ENCODE data around the gene UBE3B. TPM values are rescaled to one million over a fixed set of nuclear protein-coding genes. Genes with fewer than 3 reads are reported as not detected.

Gene UBE3B
- total RNA-seq, 1 donor from 2014 or later = 21.4 TPM

- peaks cover 79 to 97% (median 91%) of the 10 kb centered on the region in 3 donors for H3K36me3 ChIP-seq (ENCODE audit: control insufficient read depth in 3 of 3, insufficient read depth in 3 of 3, low read length in 3 of 3)
- no peaks in the 10 kb centered on the region for H3K27me3 ChIP-seq (ENCODE audit: control insufficient read depth in 3 of 3, insufficient read depth in 3 of 3, low read length in 3 of 3)
- H3K27ac ChIP-seq (ENCODE audit: low read depth, low read length) = no peak overlapping the region
- no peak overlapping the region for H3K9ac ChIP-seq (ENCODE audit: low read depth in 1 of 3, low read length in 3 of 3)
- H3K4me3 ChIP-seq (ENCODE audit: low read length in 3 of 3) = no peak overlapping the region
- no peaks in the 10 kb centered on the region for H3K4me1 ChIP-seq (ENCODE audit: control insufficient read depth in 3 of 3, insufficient read depth in 3 of 3, low read length in 3 of 3)
- no peaks in the 10 kb centered on the region for H3K9me3 ChIP-seq (ENCODE audit: control insufficient read depth in 3 of 3, low read length in 3 of 3)
Measured at GRCh38 chr12:109503611-109504010, 26.2 kb downstream of the UBE3B start.

GRCh38 chr12:109504068-109504467 lies 26.6 kb downstream of the UBE3B start:
- no peak overlapping the region for H3K9ac ChIP-seq (ENCODE audit: low read depth in 1 of 3, low read length in 3 of 3)

GRCh38 chr12:109510196-109510595 lies 32.8 kb downstream of the UBE3B start:
- no peak overlapping the region for H3K9ac ChIP-seq (ENCODE audit: low read depth in 1 of 3, low read length in 3 of 3)
- no peak overlapping the region for H3K27ac ChIP-seq (ENCODE audit: low read depth, low read length)
- no peaks in the 10 kb centered on the region for H3K4me1 ChIP-seq (ENCODE audit: control insufficient read depth in 3 of 3, insufficient read depth in 3 of 3, low read length in 3 of 3)
- H3K4me3 ChIP-seq (ENCODE audit: low read length in 3 of 3) = no peak overlapping the region
- H3K27me3 ChIP-seq (ENCODE audit: control insufficient read depth in 3 of 3, insufficient read depth in 3 of 3, low read length in 3 of 3) = no peaks in the 10 kb centered on the region
- no peaks in the 10 kb centered on the region for H3K9me3 ChIP-seq (ENCODE audit: control insufficient read depth in 3 of 3, low read length in 3 of 3)
- peaks cover 71 to 92% (median 84%) of the 10 kb centered on the region in 3 donors for H3K36me3 ChIP-seq (ENCODE audit: control insufficient read depth in 3 of 3, insufficient read depth in 3 of 3, low read length in 3 of 3)

More at GRCh38 chr12:109504068-109504467, 26.6 kb downstream of the UBE3B start:
- H3K27ac ChIP-seq (ENCODE audit: low read depth, low read length) = no peak overlapping the region
- H3K9me3 ChIP-seq (ENCODE audit: control insufficient read depth in 3 of 3, low read length in 3 of 3) = no peaks in the 10 kb centered on the region
- no peaks in the 10 kb centered on the region for H3K27me3 ChIP-seq (ENCODE audit: control insufficient read depth in 3 of 3, insufficient read depth in 3 of 3, low read length in 3 of 3)
- H3K4me3 ChIP-seq (ENCODE audit: low read length in 3 of 3) = no peak overlapping the region
- H3K4me1 ChIP-seq (ENCODE audit: control insufficient read depth in 3 of 3, insufficient read depth in 3 of 3, low read length in 3 of 3) = no peaks in the 10 kb centered on the region
- peaks cover 75 to 96% (median 90%) of the 10 kb centered on the region in 3 donors for H3K36me3 ChIP-seq (ENCODE audit: control insufficient read depth in 3 of 3, insufficient read depth in 3 of 3, low read length in 3 of 3)

GRCh38 chr12:109512608-109513007 lies 35.2 kb downstream of the UBE3B start:
- no peak overlapping the region for H3K9ac ChIP-seq (ENCODE audit: low read depth in 1 of 3, low read length in 3 of 3)
- H3K27ac ChIP-seq (ENCODE audit: low read depth, low read length) = no peak overlapping the region
- H3K4me3 ChIP-seq (ENCODE audit: low read length in 3 of 3) = no peak overlapping the region
- H3K4me1 ChIP-seq (ENCODE audit: control insufficient read depth in 3 of 3, insufficient read depth in 3 of 3, low read length in 3 of 3) = peaks cover 0 to 2% (median 0%) of the 10 kb centered on the region in 3 donors
- no peaks in the 10 kb centered on the region for H3K9me3 ChIP-seq (ENCODE audit: control insufficient read depth in 3 of 3, low read length in 3 of 3)
- H3K27me3 ChIP-seq (ENCODE audit: control insufficient read depth in 3 of 3, insufficient read depth in 3 of 3, low read length in 3 of 3) = no peaks in the 10 kb centered on the region
- H3K36me3 ChIP-seq (ENCODE audit: control insufficient read depth in 3 of 3, insufficient read depth in 3 of 3, low read length in 3 of 3) = peaks cover 63 to 82% (median 77%) of the 10 kb centered on the region in 3 donors

DNA sequence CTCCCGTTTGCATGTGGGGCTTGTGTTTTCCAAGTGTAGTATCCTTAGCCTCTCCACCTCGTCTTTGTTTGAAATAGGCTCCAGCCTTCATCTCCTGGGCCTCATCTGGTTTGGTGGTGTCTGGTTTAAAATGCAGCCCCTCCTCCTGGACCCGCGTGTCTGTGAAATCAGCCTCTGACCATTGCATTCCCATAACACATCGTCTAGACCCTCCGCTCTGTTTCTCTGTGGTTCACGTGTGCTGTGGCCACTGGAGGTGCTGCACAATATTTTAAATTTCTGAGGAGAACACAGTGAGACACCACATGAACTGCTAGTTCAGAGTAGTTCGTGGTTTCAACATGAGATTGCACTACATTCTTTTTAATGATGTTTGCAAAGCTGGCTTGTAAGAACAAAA lies 35.6 kb downstream of the UBE3B start:
- H3K27ac ChIP-seq (ENCODE audit: low read depth, low read length) = no peak overlapping the region
- H3K9me3 ChIP-seq (ENCODE audit: control insufficient read depth in 3 of 3, low read length in 3 of 3) = no peaks in the 10 kb centered on the region
- peaks cover 0 to 5% (median 0%) of the 10 kb centered on the region in 3 donors for H3K4me1 ChIP-seq (ENCODE audit: control insufficient read depth in 3 of 3, insufficient read depth in 3 of 3, low read length in 3 of 3)
- H3K9ac ChIP-seq (ENCODE audit: low read depth in 1 of 3, low read length in 3 of 3) = no peak overlapping the region
- peaks cover 63 to 82% (median 77%) of the 10 kb centered on the region in 3 donors for H3K36me3 ChIP-seq (ENCODE audit: control insufficient read depth in 3 of 3, insufficient read depth in 3 of 3, low read length in 3 of 3)
- H3K4me3 ChIP-seq (ENCODE audit: low read length in 3 of 3) = no peak overlapping the region
- H3K27me3 ChIP-seq (ENCODE audit: control insufficient read depth in 3 of 3, insufficient read depth in 3 of 3, low read length in 3 of 3) = no peaks in the 10 kb centered on the region

DNA sequence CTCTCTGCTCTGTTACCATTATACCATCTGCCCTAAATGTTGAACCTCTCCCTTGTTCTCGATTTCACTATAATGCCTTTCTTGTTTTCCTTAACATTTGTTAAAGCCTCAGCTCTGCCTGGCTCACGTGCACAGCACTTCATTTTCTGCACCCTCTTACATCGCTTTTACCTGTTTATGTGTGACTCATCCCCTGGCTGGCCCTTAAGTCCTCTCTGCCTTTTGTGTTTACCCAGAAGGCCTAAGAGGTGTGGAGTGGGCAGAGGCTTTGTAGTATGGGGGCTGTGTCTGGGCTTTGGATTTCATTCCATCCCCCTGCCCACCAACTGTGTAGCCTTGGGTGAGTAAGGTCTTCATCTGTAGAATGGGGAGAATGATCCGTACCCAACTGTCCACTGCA lies 36.5 kb downstream of the UBE3B start:
- peaks cover 64 to 80% (median 74%) of the 10 kb centered on the region in 3 donors for H3K36me3 ChIP-seq (ENCODE audit: control insufficient read depth in 3 of 3, insufficient read depth in 3 of 3, low read length in 3 of 3)
- H3K4me1 ChIP-seq (ENCODE audit: control insufficient read depth in 3 of 3, insufficient read depth in 3 of 3, low read length in 3 of 3) = peaks cover 4 to 13% (median 4%) of the 10 kb centered on the region in 3 donors
- H3K9ac ChIP-seq (ENCODE audit: low read depth in 1 of 3, low read length in 3 of 3) = no peak overlapping the region
- H3K27ac ChIP-seq (ENCODE audit: low read depth, low read length) = no peak overlapping the region
- H3K27me3 ChIP-seq (ENCODE audit: control insufficient read depth in 3 of 3, insufficient read depth in 3 of 3, low read length in 3 of 3) = no peaks in the 10 kb centered on the region
- H3K4me3 ChIP-seq (ENCODE audit: low read length in 3 of 3) = no peak overlapping the region
- H3K9me3 ChIP-seq (ENCODE audit: control insufficient read depth in 3 of 3, low read length in 3 of 3) = no peaks in the 10 kb centered on the region

DNA sequence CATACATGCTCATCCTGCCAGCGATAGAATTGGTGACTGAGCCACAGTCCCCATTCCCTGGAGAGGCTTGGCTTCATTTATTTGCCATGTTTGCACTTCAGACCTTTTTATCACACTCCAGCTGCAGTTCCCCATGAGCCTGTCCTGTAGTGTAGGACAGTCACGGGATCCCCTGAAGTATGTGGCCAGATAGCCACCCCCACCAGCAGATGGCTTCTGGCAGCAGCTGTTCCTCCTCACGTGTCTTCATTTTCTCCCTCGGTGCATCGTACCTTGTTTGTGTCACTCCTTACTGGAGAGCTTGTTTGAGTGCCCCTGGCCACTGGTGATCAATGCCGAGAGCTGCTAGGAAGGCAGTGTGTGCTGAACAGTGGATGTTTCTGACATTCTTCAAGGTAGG lies 40.2 kb downstream of the UBE3B start:
- Histone ChIP-seq H3K9ac (ENCODE audit: low read depth in 1 of 3, low read length in 3 of 3) (peak overlapping the region in 1 of 3 donors; percentile 54), H3K4me1 (ENCODE audit: control insufficient read depth in 3 of 3, insufficient read depth in 3 of 3, low read length in 3 of 3) (peaks cover 4 to 18% (median 7%) of the 10 kb centered on the region in 3 donors), H3K9me3 (ENCODE audit: control insufficient read depth in 3 of 3, low read length in 3 of 3) (no peaks in the 10 kb centered on the region), H3K27me3 (ENCODE audit: control insufficient read depth in 3 of 3, insufficient read depth in 3 of 3, low read length in 3 of 3) (no peaks in the 10 kb centered on the region), H3K4me3 (ENCODE audit: low read length in 3 of 3) (no peak overlapping the region), H3K27ac (ENCODE audit: low read depth, low read length) (peak overlapping the region; percentile 46), H3K36me3 (ENCODE audit: control insufficient read depth in 3 of 3, insufficient read depth in 3 of 3, low read length in 3 of 3) (peaks cover 58 to 78% (median 72%) of the 10 kb centered on the region in 3 donors)

DNA sequence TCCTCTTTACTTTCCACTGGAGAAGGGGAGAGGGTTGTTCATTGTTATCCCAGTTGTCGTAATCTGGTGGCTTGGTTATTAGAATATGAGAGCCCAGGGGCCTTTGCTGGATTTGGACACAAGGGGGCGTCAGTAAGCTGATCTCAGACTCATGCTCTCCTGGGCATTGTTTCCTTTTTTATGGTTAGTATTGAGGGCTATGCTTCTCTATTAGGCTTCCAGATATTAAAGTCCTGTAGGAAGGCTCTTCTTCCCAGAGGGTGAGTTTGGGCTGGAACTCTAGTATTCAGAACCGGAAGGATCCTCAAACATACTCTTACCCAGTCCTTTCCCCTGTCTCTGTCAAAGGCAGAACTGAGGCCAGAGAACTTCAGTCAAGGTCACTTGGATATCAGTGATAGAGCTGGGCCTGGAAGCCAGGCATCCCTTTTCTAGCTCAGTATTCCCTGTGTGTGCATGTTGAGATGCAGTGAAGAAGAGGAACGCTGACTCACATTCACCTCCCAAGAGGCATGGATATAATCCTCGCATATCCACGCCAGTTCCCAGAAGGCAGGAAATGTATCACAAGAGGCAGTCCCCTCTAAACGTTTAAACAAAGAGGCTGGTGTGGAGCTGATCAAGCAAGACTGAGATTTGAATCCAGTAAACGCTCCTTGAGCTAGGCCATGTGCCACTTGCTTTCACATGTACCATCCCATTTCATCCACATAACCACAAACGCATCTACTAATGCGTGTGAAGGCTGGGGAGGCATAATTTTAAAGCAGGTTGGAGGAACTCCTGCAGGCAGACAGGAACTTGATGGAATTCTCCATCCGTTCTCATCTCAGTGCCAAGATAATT lies 41.6 kb downstream of the UBE3B start:
- Histone ChIP-seq H3K27ac (ENCODE audit: low read depth, low read length) (peak overlapping the region; percentile 46), H3K27me3 (ENCODE audit: control insufficient read depth in 3 of 3, insufficient read depth in 3 of 3, low read length in 3 of 3) (no peaks in the 10 kb centered on the region), H3K36me3 (ENCODE audit: control insufficient read depth in 3 of 3, insufficient read depth in 3 of 3, low read length in 3 of 3) (peaks cover 66 to 81% (median 75%) of the 10 kb centered on the region in 3 donors), H3K9me3 (ENCODE audit: control insufficient read depth in 3 of 3, low read length in 3 of 3) (no peaks in the 10 kb centered on the region), H3K4me1 (ENCODE audit: control insufficient read depth in 3 of 3, insufficient read depth in 3 of 3, low read length in 3 of 3) (peaks cover 4 to 18% (median 7%) of the 10 kb centered on the region in 3 donors), H3K9ac (ENCODE audit: low read depth in 1 of 3, low read length in 3 of 3) (peak overlapping the region in 1 of 3 donors; percentile 40), H3K4me3 (ENCODE audit: low read length in 3 of 3) (no peak overlapping the region)

GRCh38 chr12:109519787-109520186 lies 42.4 kb downstream of the UBE3B start:
- peak overlapping the region; percentile 46 for H3K27ac ChIP-seq (ENCODE audit: low read depth, low read length)
- H3K27me3 ChIP-seq (ENCODE audit: control insufficient read depth in 3 of 3, insufficient read depth in 3 of 3, low read length in 3 of 3) = no peaks in the 10 kb centered on the region
- no peak overlapping the region for H3K4me3 ChIP-seq (ENCODE audit: low read length in 3 of 3)
- H3K9ac ChIP-seq (ENCODE audit: low read depth in 1 of 3, low read length in 3 of 3) = peak overlapping the region in 1 of 3 donors; percentile 8
- H3K36me3 ChIP-seq (ENCODE audit: control insufficient read depth in 3 of 3, insufficient read depth in 3 of 3, low read length in 3 of 3) = peaks cover 69 to 81% (median 76%) of the 10 kb centered on the region in 3 donors
- H3K4me1 ChIP-seq (ENCODE audit: control insufficient read depth in 3 of 3, insufficient read depth in 3 of 3, low read length in 3 of 3) = peaks cover 4 to 18% (median 7%) of the 10 kb centered on the region in 3 donors
- no peaks in the 10 kb centered on the region for H3K9me3 ChIP-seq (ENCODE audit: control insufficient read depth in 3 of 3, low read length in 3 of 3)

DNA sequence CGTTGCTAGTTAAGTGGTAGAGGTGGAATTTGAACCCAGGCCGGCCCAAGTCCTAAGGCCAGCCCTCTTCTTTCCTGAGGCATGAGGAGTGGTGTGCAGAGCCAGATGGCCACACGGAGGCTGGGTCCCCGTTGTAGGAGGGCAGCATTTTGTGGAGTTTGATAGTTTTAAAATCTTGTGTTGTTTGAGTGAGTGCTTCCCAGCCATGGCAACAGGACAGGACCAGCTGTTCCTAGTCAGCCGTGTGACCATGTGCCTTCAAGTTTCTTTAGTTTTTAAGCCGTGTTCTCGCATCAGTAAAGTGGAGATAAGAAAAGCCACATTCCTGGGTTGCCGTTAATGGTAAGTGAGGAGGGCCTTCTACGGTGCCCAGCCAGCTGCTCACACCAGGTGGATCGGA lies 44.4 kb downstream of the UBE3B start:
- H3K27me3 ChIP-seq (ENCODE audit: control insufficient read depth in 3 of 3, insufficient read depth in 3 of 3, low read length in 3 of 3) = no peaks in the 10 kb centered on the region
- H3K4me1 ChIP-seq (ENCODE audit: control insufficient read depth in 3 of 3, insufficient read depth in 3 of 3, low read length in 3 of 3) = peaks cover 4 to 18% (median 7%) of the 10 kb centered on the region in 3 donors
- peaks cover 76 to 91% (median 83%) of the 10 kb centered on the region in 3 donors for H3K36me3 ChIP-seq (ENCODE audit: control insufficient read depth in 3 of 3, insufficient read depth in 3 of 3, low read length in 3 of 3)
- H3K9ac ChIP-seq (ENCODE audit: low read depth in 1 of 3, low read length in 3 of 3) = no peak overlapping the region
- H3K4me3 ChIP-seq (ENCODE audit: low read length in 3 of 3) = no peak overlapping the region
- no peak overlapping the region for H3K27ac ChIP-seq (ENCODE audit: low read depth, low read length)
- H3K9me3 ChIP-seq (ENCODE audit: control insufficient read depth in 3 of 3, low read length in 3 of 3) = no peaks in the 10 kb centered on the region
